ENCODE measurements around the gene ALOXE3. TPM values are rescaled to one million over a fixed set of nuclear protein-coding genes. Genes with fewer than 3 reads are reported as not detected.

ALOXE3 gene
- total RNA-seq, 1 experiment from 2014 or later: 0.13 TPM

DNA sequence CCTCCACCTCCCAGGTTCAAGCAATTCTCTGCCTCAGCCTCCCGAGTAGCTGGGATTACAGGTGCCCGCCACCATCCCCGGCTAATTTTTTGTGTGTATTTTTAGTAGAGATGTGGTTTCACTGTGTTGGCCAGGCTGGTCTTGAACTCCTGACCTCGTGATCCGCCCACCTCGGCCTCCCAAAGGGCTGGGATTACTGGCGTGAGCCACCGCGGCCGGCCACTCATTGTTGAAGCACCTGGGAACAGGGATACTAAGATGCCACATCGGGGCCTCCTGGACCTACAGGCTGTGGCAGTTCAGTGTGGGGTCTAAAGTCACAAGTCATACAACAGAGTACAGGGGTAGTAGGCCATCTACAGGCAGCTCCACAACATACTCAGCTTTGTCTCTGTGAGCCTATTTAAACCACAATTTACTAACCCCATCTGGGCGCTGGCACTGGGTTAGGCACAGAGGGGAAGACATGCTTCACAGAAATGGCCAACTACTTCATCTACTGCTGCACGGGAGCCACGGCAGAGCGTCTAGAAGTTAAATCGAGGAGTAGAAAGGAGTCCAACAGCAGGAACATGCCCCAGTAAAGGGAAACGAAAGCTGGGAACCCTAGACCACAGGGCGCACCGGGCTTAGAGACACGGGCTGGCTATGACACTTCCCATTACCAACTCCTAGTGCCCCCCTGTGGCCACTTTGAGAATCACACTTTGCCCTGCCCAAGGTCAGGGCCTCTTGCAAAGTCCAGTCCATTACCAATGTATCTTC lies 40.1 kb upstream of the ALOXE3 start:
- Mint-ChIP-seq H3K4me1 (peaks cover 25 to 31% of the 10 kb centered on the region in 2 experiments), H3K27me3 (ENCODE audit: low read depth) (peaks cover 3% of the 10 kb centered on the region), H3K4me3 (peak overlapping the region in 1 of 2 experiments; percentile 50; a peak in 3 of 5 replicates), H3K9me3 (no peaks in the 10 kb centered on the region), H3K36me3 (ENCODE audit: insufficient read depth in 1 of 3, low read depth in 3 of 3) (peaks cover 10 to 26% (median 22%) of the 10 kb centered on the region in 3 experiments), H3K27ac (peak overlapping the region; percentile 8 to 54 (median 44); a peak in 2 of 7 replicates)
- no peak overlapping the region for H2BK12ac ChIP-seq (ENCODE audit: insufficient read length, low read depth, low read length)
- no peak overlapping the region for H2AK5ac ChIP-seq (ENCODE audit: insufficient read length, low read length)
- H3K4ac ChIP-seq (ENCODE audit: low read depth, low read length): no peak overlapping the region
- H3K4me2 ChIP-seq (ENCODE audit: insufficient read depth, insufficient read length, low read length): no peak overlapping the region
- no peak overlapping the region for H4K5ac ChIP-seq (ENCODE audit: insufficient read length, low read depth, low read length)
- H2AFZ ChIP-seq (ENCODE audit: low read length): no peak overlapping the region
- H2BK5ac ChIP-seq (ENCODE audit: insufficient read length, low read length): no peak overlapping the region
- no peaks in the 10 kb centered on the region for H3K9me3 ChIP-seq (ENCODE audit: control insufficient read depth, low read depth, low read length)
- no peak overlapping the region for H2BK20ac ChIP-seq (ENCODE audit: low read depth, low read length, poor library complexity, severe bottlenecking)
- peaks cover 17% of the 10 kb centered on the region for H3K23me2 ChIP-seq (ENCODE audit: insufficient read length, low read depth, low read length, poor library complexity, severe bottlenecking)
- H3K79me1 ChIP-seq (ENCODE audit: insufficient read depth, low read depth, low read length, poor library complexity, severe bottlenecking): no peaks in the 10 kb centered on the region
- no peak overlapping the region for H3T11ph ChIP-seq (ENCODE audit: low read length)
- no peaks in the 10 kb centered on the region for H3K27me3 ChIP-seq (ENCODE audit: insufficient read depth, low read length)
- no peak overlapping the region for H3K56ac ChIP-seq (ENCODE audit: insufficient read length, low read depth, low read length)
- H2BK15ac ChIP-seq (ENCODE audit: low read depth, low read length): no peak overlapping the region
- H2BK120ac ChIP-seq (ENCODE audit: low read depth, low read length, poor library complexity, severe bottlenecking): no peak overlapping the region
- TF ChIP-seq, protein P1, sequence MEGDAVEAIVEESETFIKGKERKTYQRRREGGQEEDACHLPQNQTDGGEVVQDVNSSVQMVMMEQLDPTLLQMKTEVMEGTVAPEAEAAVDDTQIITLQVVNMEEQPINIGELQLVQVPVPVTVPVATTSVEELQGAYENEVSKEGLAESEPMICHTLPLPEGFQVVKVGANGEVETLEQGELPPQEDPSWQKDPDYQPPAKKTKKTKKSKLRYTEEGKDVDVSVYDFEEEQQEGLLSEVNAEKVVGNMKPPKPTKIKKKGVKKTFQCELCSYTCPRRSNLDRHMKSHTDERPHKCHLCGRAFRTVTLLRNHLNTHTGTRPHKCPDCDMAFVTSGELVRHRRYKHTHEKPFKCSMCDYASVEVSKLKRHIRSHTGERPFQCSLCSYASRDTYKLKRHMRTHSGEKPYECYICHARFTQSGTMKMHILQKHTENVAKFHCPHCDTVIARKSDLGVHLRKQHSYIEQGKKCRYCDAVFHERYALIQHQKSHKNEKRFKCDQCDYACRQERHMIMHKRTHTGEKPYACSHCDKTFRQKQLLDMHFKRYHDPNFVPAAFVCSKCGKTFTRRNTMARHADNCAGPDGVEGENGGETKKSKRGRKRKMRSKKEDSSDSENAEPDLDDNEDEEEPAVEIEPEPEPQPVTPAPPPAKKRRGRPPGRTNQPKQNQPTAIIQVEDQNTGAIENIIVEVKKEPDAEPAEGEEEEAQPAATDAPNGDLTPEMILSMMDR (conservative IDR thresholded peaks at IDR 0.05): peak; percentile 84
- DNase-seq: peak; percentile 95
- H3K14ac ChIP-seq (ENCODE audit: insufficient read depth, low read length): no peak overlapping the region
- no CpG with 5 or more reads among the region's 20 CpGs for WGBS (ENCODE audit: extremely low coverage, insufficient read length, low lambda C conversion rate)
- H3K23ac ChIP-seq (ENCODE audit: insufficient read length, low read depth, low read length): no peak overlapping the region
- no peak overlapping the region for H3K9ac ChIP-seq (ENCODE audit: extremely low read depth, insufficient read length, low read length)
- no peak overlapping the region for H3K27ac ChIP-seq (ENCODE audit: insufficient read length, low read depth, low read length)
- no peaks in the 10 kb centered on the region for H3K79me2 ChIP-seq (ENCODE audit: insufficient read depth, low read length)
- no peak overlapping the region for H4K8ac ChIP-seq (replicated peaks; ENCODE audit: insufficient read length, low read depth, low read length)
- H3K18ac ChIP-seq (ENCODE audit: insufficient read length, low read depth, low read length): no peak overlapping the region
- H3K4me1 ChIP-seq (ENCODE audit: insufficient read depth, low read length): peaks cover 3% of the 10 kb centered on the region; the same call in 1 of the 2 replicates
- H4K20me1 ChIP-seq (ENCODE audit: control insufficient read depth, insufficient read depth, insufficient read length): no peaks in the 10 kb centered on the region
- no peak overlapping the region for H4K91ac ChIP-seq (ENCODE audit: insufficient read length, low read depth, low read length)

Measured in H9 (cell line).